H1 (cell line): Measurements from ENCODE around the gene ZC3H11A. TPM values are rescaled to one million over a fixed set of nuclear protein-coding genes. Genes with fewer than 3 reads are reported as not detected.

Source experiments
- CTCF ChIA-PET: fragments of 300-600 bp; sonication (Branson Sonifier 250); formaldehyde crosslinking; loops from one replicate; lab custom pipeline; 2021; ENCODE audit not compliant: partially characterized antibody; lab: Charles Lee
- POLR2A ChIA-PET: fragments of 300-600 bp; sonication (Branson Sonifier 250); formaldehyde crosslinking; loops from one replicate; lab custom pipeline; 2021; ENCODE audit warnings: inconsistent platforms; ENCODE audit not compliant: partially characterized antibody; lab: Charles Lee
- DNase-seq, 2 experiments: peaks; one replicate each; pipeline versions ENCODE4 v3.0.0 to v3.0.0-alpha.2; 2010 to 2022; ENCODE audit warnings: low spot score in 2 of 2, low read depth in 1 of 2, mixed read lengths in 1 of 2
- FAIRE-seq: peaks from 2 replicates; lab custom pipeline; 2011; peaks lifted over from hg19 to GRCh38; lab: Jason Lieb, UNC
- H2AFZ ChIP-seq: 2 replicates; pipeline ENCODE4 v1.8.1; 2012; ENCODE audit warnings: low read length, inconsistent platforms
- H2AK5ac ChIP-seq: 2 replicates; pipeline ENCODE4 v1.6.1; 2013; ENCODE audit warnings: low read depth, low read length
- H2BK120ac ChIP-seq: replicated peaks from 2 replicates; pipeline ENCODE3; 2013; ENCODE audit warnings: low read depth, low read length, inconsistent platforms
- H2BK12ac ChIP-seq: 2 replicates; pipeline ENCODE4 v1.6.1; 2013; ENCODE audit warnings: low read depth, low read length
- H2BK15ac ChIP-seq: 2 replicates; pipeline ENCODE4 v1.6.1; 2013; ENCODE audit warnings: low read length
- H2BK20ac ChIP-seq: 2 replicates; pipeline ENCODE4 v1.6.1; 2013; ENCODE audit warnings: low read length
- H2BK5ac ChIP-seq: 2 replicates; pipeline ENCODE4 v1.6.1; 2013; ENCODE audit warnings: low read depth, low read length
- H3K14ac ChIP-seq: 2 replicates; pipeline ENCODE4 v1.6.1; 2013; ENCODE audit warnings: inconsistent platforms; ENCODE audit not compliant: insufficient read length
- H3K18ac ChIP-seq: 2 replicates; pipeline ENCODE4 v1.6.1; 2013; ENCODE audit warnings: low read length; ENCODE audit errors: extremely low read depth
- H3K23ac ChIP-seq: 2 replicates; pipeline ENCODE4 v1.6.1; 2013; ENCODE audit warnings: inconsistent platforms; ENCODE audit not compliant: insufficient read length
- H3K23me2 ChIP-seq: 2 replicates; pipeline ENCODE4 v1.6.1; 2013; ENCODE audit warnings: low read depth, low read length
- H3K27ac ChIP-seq: 2 replicates; pipeline ENCODE4 v1.6.1; 2011; ENCODE audit warnings: low read depth, low read length, inconsistent platforms
- H3K27me3 ChIP-seq, 4 experiments: replicated peaks in 1 of 4; 1 replicate in 1 of 4; 2 replicates in 3 of 4; pipeline versions ENCODE4 v1.6.1 to v1.8.1; 2011 to 2013; ENCODE audit warnings: low read length in 3 of 4, mild to moderate bottlenecking in 3 of 4, inconsistent platforms in 2 of 4, mixed read lengths in 2 of 4, moderate library complexity in 1 of 4; ENCODE audit not compliant: control insufficient read depth in 3 of 4, insufficient read depth in 3 of 4; ENCODE audit errors: extremely low read depth in 1 of 4
- H3K36me3 ChIP-seq, 4 experiments: 2 replicates each; pipeline versions ENCODE4 v1.6.1 to v1.8.1; 2011 to 2013; ENCODE audit warnings: mild to moderate bottlenecking in 4 of 4, low read length in 3 of 4, moderate library complexity in 2 of 4, control low read depth in 1 of 4, inconsistent platforms in 1 of 4; ENCODE audit not compliant: insufficient read depth in 4 of 4, control insufficient read depth in 2 of 4
- H3K4ac ChIP-seq: replicated peaks from 2 replicates; pipeline ENCODE3; 2013; ENCODE audit warnings: low read length, low read depth, mixed read lengths, inconsistent platforms; ENCODE audit not compliant: insufficient read length
- H3K4me1 ChIP-seq, 4 experiments: replicated peaks in 1 of 4; 1 replicate in 1 of 4; 2 replicates in 3 of 4; pipeline versions ENCODE4 v1.6.1 to v1.8.1; 2011 to 2013; ENCODE audit warnings: low read length in 3 of 4, inconsistent platforms in 2 of 4, mixed read lengths in 1 of 4; ENCODE audit not compliant: insufficient read depth in 4 of 4, control insufficient read depth in 3 of 4
- H3K4me2 ChIP-seq, 2 experiments: 2 replicates each; pipeline versions ENCODE4 v1.6.1 to v1.8.1; 2011 to 2013; ENCODE audit warnings: low read depth in 2 of 2, low read length in 2 of 2, control low read depth in 1 of 2, inconsistent platforms in 1 of 2, mild to moderate bottlenecking in 1 of 2; ENCODE audit not compliant: insufficient read depth in 1 of 2
- H3K4me3 ChIP-seq, 4 experiments: fragments of 200-600, 300-600 bp in 1 of 4; sonication (generic), shearing (Covaris generic), sonication (Bioruptor Twin) in 1 of 4; 2 replicates each; pipeline versions ENCODE4 v1.5.1 to v1.8.1; 2011 to 2016; ENCODE audit warnings: low read length in 4 of 4, low read depth in 3 of 4, control low read depth in 2 of 4, inconsistent platforms in 2 of 4, mild to moderate bottlenecking in 2 of 4, mixed read lengths in 1 of 4, moderate library complexity in 1 of 4; ENCODE audit not compliant: insufficient read depth in 2 of 4; ENCODE audit errors: extremely low read depth in 1 of 4
- H3K56ac ChIP-seq: replicated peaks from 2 replicates; pipeline ENCODE3; 2013; ENCODE audit warnings: low read depth, mild to moderate bottlenecking, mixed read lengths, low read length, inconsistent platforms; ENCODE audit not compliant: insufficient read length
- H3K79me1 ChIP-seq: 2 replicates; pipeline ENCODE4 v1.6.1; 2013; ENCODE audit warnings: low read depth, low read length, control low read depth
- H3K79me2 ChIP-seq, 2 experiments: 2 replicates each; pipeline versions ENCODE4 v1.6.1 to v1.8.1; 2012 to 2013; ENCODE audit warnings: low read length in 2 of 2, mild to moderate bottlenecking in 2 of 2, inconsistent platforms in 1 of 2; ENCODE audit not compliant: insufficient read depth in 2 of 2, control insufficient read depth in 1 of 2
- H3K9ac ChIP-seq, 4 experiments: replicated peaks in 1 of 4; 1 replicate in 1 of 4; 2 replicates in 3 of 4; pipeline versions ENCODE4 v1.6.1 to v1.8.1; 2011 to 2013; ENCODE audit warnings: low read depth in 3 of 4, low read length in 3 of 4, control low read depth in 2 of 4, mild to moderate bottlenecking in 2 of 4, moderate library complexity in 2 of 4, inconsistent platforms in 1 of 4; ENCODE audit errors: extremely low read depth in 1 of 4
- H3K9me3 ChIP-seq, 2 experiments: 2 replicates each; pipeline versions ENCODE4 v1.6.1 to v1.8.1; 2012 to 2013; ENCODE audit warnings: mild to moderate bottlenecking in 2 of 2, moderate library complexity in 2 of 2, control low read depth in 1 of 2, inconsistent platforms in 1 of 2, low read depth in 1 of 2, low read length in 1 of 2, mixed read lengths in 1 of 2; ENCODE audit not compliant: insufficient read depth in 2 of 2
- H4K20me1 ChIP-seq, 2 experiments: replicated peaks in 1 of 2; 2 replicates each; pipeline versions ENCODE3 to v1.8.1; 2011 to 2013; ENCODE audit warnings: inconsistent platforms in 2 of 2, low read length in 2 of 2, mild to moderate bottlenecking in 1 of 2; ENCODE audit not compliant: insufficient read depth in 2 of 2, control insufficient read depth in 1 of 2
- H4K5ac ChIP-seq: 2 replicates; pipeline ENCODE4 v1.6.1; 2013; ENCODE audit warnings: low read length, low read depth, mixed read lengths, inconsistent platforms; ENCODE audit not compliant: insufficient read length
- H4K8ac ChIP-seq: 2 replicates; pipeline ENCODE4 v1.8.0; 2013; ENCODE audit warnings: mild to moderate bottlenecking, moderate library complexity, low read length, inconsistent platforms; ENCODE audit not compliant: insufficient read depth; ENCODE audit errors: extremely low read depth
- H4K91ac ChIP-seq: replicated peaks from 2 replicates; pipeline ENCODE3; 2013; ENCODE audit warnings: low read length, mixed read lengths, inconsistent platforms; ENCODE audit not compliant: insufficient read length
- EGR1 ChIP-seq: IDR thresholded peaks from 2 replicates; pipeline ENCODE4 v1.6.1; 2011; ENCODE audit warnings: low read depth, low read length, borderline replicate concordance
- POLR2A ChIP-seq, 2 experiments: IDR thresholded peaks; 1 replicate in 1 of 2; 2 replicates in 1 of 2; pipeline ENCODE4 v1.6.1; 2011; ENCODE audit warnings: low read depth in 2 of 2, low read length in 2 of 2, mild to moderate bottlenecking in 2 of 2; ENCODE audit errors: control extremely low read depth in 1 of 2
- RNF2 ChIP-seq: fragments of 200-900, 300-1000 bp; sonication (generic); IDR thresholded peaks from 2 replicates; pipeline ENCODE4 v1.7.1; 2016; ENCODE audit warnings: borderline replicate concordance, low read depth, mild to moderate bottlenecking, antibody characterized with exemption, low read length; ENCODE audit not compliant: poor library complexity, severe bottlenecking; ENCODE audit errors: missing control alignments
- RXRA ChIP-seq: IDR thresholded peaks from 2 replicates; pipeline ENCODE4 v1.6.1; 2011; ENCODE audit warnings: low read depth, mild to moderate bottlenecking, low read length, moderate library complexity; ENCODE audit not compliant: insufficient read depth
- SIN3A ChIP-seq, 2 experiments: IDR thresholded peaks in 1 of 2; conservative IDR thresholded peaks in 1 of 2; 2 replicates each; pipeline ENCODE4 v1.6.1; 2011 to 2012; ENCODE audit warnings: low read length in 2 of 2, improper control_type of control experiment in 1 of 2, low read depth in 1 of 2, mild to moderate bottlenecking in 1 of 2
- TCF12 ChIP-seq: IDR thresholded peaks from 2 replicates; pipeline ENCODE4 v1.6.1; 2011; ENCODE audit warnings: low read depth, mild to moderate bottlenecking, low read length
- WGBS, 2 experiments: shearing (Covaris generic) in 1 of 2; methylation state at CpG; one replicate each; pipeline versions ENCODE4 v1.1.6 to v1.1.7; 2013 to 2015; ENCODE audit warnings: low lambda C conversion rate in 2 of 2, mixed read lengths in 2 of 2, inconsistent platforms in 1 of 2, low coverage in 1 of 2, missing lambda C conversion rate in 1 of 2; ENCODE audit not compliant: insufficient replicate concordance in 2 of 2, insufficient coverage in 1 of 2, insufficient read length in 1 of 2; ENCODE audit errors: extremely low coverage in 1 of 2, missing lambda C conversion rate in 1 of 2; 5-methylcytosine and 5-hydroxymethylcytosine counted together
- polyA plus RNA-seq, 7 experiments: library from polyadenylated mRNA; depleted of rRNA in 3 of 7; stranded (reverse) in 5 of 7; unstranded in 2 of 7; fragments of >200 nt in 5 of 7; fragments of 200-250 nt in 2 of 7; gene quantifications; 1 replicate in 5 of 7; 2 replicates in 1 of 7; 4 replicates in 1 of 7; pipeline versions ENCODE4 v1.2.1 to v1.2.3, GENCODE V29; 2011 to 2013; ENCODE audit warnings: missing spikeins in 2 of 7, mixed read lengths in 2 of 7
- total RNA-seq: library from RNA; stranded (reverse); fragmentation: NEBNext Ultra II Directional; extraction: Animal tissue kit (Norgen Biotek cat#: 25700); gene quantifications from 2 replicates; pipeline ENCODE4 v1.2.1, GENCODE V29; 2021
- TF ChIP-seq, protein P1 (sequence below): IDR thresholded peaks from 2 replicates; pipeline ENCODE4 v1.6.1; 2011; ENCODE audit warnings: low read length, improper control_type of control experiment

ZC3H11A gene
- total and polyA plus RNA-seq, 2 of the 8 experiments (the other 6 are each of a cell fraction or from before 2014, with no cell fraction given): 37.2 to 105 TPM

DNA sequence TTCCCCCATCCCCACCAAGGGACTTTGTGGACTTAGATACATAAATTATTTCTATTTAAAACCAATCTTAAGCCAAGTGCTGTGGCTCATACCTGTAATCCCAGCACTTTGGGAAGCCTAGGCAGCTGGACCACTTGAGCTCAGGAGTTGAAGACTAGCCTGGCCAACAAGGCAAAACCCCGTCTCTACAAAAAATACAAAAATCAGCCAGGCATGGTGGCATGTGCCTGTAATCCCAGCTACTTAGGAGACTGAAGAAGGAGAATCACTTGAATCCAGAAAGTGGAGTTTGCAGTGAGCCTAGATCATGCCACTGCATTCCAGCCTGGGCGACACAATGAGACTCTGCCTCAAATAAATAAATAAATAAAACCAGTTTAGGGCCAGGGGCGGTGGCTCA lies 34.9 kb upstream of the ZC3H11A start:
- Histone ChIP-seq H3K4me3 (no peak overlapping the region), H3K4ac (no peak overlapping the region), H2AK5ac (no peak overlapping the region), H2BK20ac (no peak overlapping the region), H3K4me1 (no peaks in the 10 kb centered on the region), H3K4me2 (no peak overlapping the region), H3K9ac (no peak overlapping the region), H3K18ac (no peak overlapping the region), H3K23ac (no peak overlapping the region), H3K27ac (no peak overlapping the region), H3K79me2 (no peaks in the 10 kb centered on the region), H4K91ac (no peak overlapping the region), H3K36me3 (no peaks in the 10 kb centered on the region), H2BK5ac (no peak overlapping the region), H4K8ac (no peak overlapping the region), H2BK15ac (no peak overlapping the region), H3K56ac (no peak overlapping the region), H3K23me2 (no peaks in the 10 kb centered on the region), H4K5ac (no peak overlapping the region), H3K14ac (no peak overlapping the region), H2BK12ac (no peak overlapping the region), H3K27me3 (no peaks in the 10 kb centered on the region), H3K79me1 (no peaks in the 10 kb centered on the region), H2BK120ac (no peak overlapping the region), H3K9me3 (no peaks in the 10 kb centered on the region), H4K20me1 (no peaks in the 10 kb centered on the region), H2AFZ (no peak overlapping the region)
- WGBS, 2 experiments: 96% methylated on average over 3 of the region's 3 CpGs; no CpG with 5 or more reads in 1 of the 2 experiments
- ChIA-PET POLR2A (interaction anchor here (1.5 kb wide), 1 partner anchor 21 kb away, joined by 3 read pairs; no protein-coding TSS in a partner anchor), CTCF (interaction anchor here (1.0 kb wide), 1 partner anchor 12 kb away, joined by 3 read pairs; no protein-coding TSS in a partner anchor)
- DNase-seq (no peak), FAIRE-seq (no peak)
- no peak for TF ChIP-seq TCF12
- TF ChIP-seq POLR2A (IDR thresholded peaks at IDR 0.05; ENCODE audit: control extremely low read depth in 1 of 2, low read depth in 2 of 2, low read length in 2 of 2): no peak
- TF ChIP-seq RNF2: no peak
- TF ChIP-seq EGR1: no peak
- TF ChIP-seq, protein P1, sequence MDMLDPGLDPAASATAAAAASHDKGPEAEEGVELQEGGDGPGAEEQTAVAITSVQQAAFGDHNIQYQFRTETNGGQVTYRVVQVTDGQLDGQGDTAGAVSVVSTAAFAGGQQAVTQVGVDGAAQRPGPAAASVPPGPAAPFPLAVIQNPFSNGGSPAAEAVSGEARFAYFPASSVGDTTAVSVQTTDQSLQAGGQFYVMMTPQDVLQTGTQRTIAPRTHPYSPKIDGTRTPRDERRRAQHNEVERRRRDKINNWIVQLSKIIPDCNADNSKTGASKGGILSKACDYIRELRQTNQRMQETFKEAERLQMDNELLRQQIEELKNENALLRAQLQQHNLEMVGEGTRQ: no peak
- TF ChIP-seq SIN3A (conservative IDR thresholded peaks at IDR 0.05 in 1 of 2, IDR thresholded peaks at IDR 0.05 in 1 of 2; ENCODE audit: low read depth in 1 of 2, low read length in 2 of 2): no peak
- no peak for TF ChIP-seq RXRA
